ENCODE results near the gene YY1. TPM values are rescaled to one million over a fixed set of nuclear protein-coding genes. Genes with fewer than 3 reads are reported as not detected.

The YY1 gene
- total RNA-seq, 4 donors from 2014 or later = 50.8 to 61.3 (median 58.6) TPM

GRCh38 chr14:100211893-100212292 is 27.1 kb upstream of the YY1 start:
- 94% methylated on average over 7 of the region's 7 CpGs; no CpG with 5 or more reads in 1 of the 2 donors for WGBS, 2 donors (ENCODE audit: low coverage in 1 of 2)
- Histone ChIP-seq H3K27ac (no peak overlapping the region), H3K9me3 (no peaks in the 10 kb centered on the region), H3K4me3 (no peak overlapping the region), H3K4me1 (peaks cover 3 to 17% (median 13%) of the 10 kb centered on the region in 4 donors), H3K36me3 (no peaks in the 10 kb centered on the region), H3K27me3 (no peaks in the 10 kb centered on the region)
- intact Hi-C loops (cut with DNase I; ENCODE audit: low total_unique reads) = no loop called here
- TF ChIP-seq POLR2A (IDR thresholded peaks at IDR 0.05) (no peak), CTCF (IDR thresholded peaks at IDR 0.05) (no peak), EP300 (IDR thresholded peaks at IDR 0.05; ENCODE audit: low read depth) (no peak), POLR2AphosphoS5 (IDR thresholded peaks at IDR 0.05) (no peak)
- DNase-seq = no peak
- in situ Hi-C loops (cut with MboI; ENCODE audit: low pct_ligation_motif_present in 1 of 4, low pct_unique_long_range_greater_than_20kb in 1 of 4, low sequenced_read_pairs in 3 of 4) = no loop called here

- Histone ChIP-seq H3K27me3 (no peaks in the 10 kb centered on the region), H3K36me3 (no peaks in the 10 kb centered on the region), H3K27ac (no peak overlapping the region), H3K4me1 (peaks cover 3 to 17% (median 13%) of the 10 kb centered on the region in 4 donors), H3K9me3 (no peaks in the 10 kb centered on the region), H3K4me3 (no peak overlapping the region)
- 91 to 92% methylated on average over 1 to 7 of the region's 7 CpGs for WGBS, 2 donors (ENCODE audit: low coverage in 1 of 2)
- in situ Hi-C loops (cut with MboI; ENCODE audit: low pct_ligation_motif_present in 1 of 4, low pct_unique_long_range_greater_than_20kb in 1 of 4, low sequenced_read_pairs in 3 of 4) (no loop called here), intact Hi-C loops (cut with DNase I; ENCODE audit: low total_unique reads) (no loop called here)
- DNase-seq = no peak
- TF ChIP-seq POLR2A (IDR thresholded peaks at IDR 0.05) (no peak), EP300 (IDR thresholded peaks at IDR 0.05; ENCODE audit: low read depth) (no peak), POLR2AphosphoS5 (IDR thresholded peaks at IDR 0.05) (no peak), CTCF (IDR thresholded peaks at IDR 0.05) (no peak)
Measured at GRCh38 chr14:100212476-100213333, 26.2 kb upstream of the YY1 start.

- Histone ChIP-seq H3K27me3 (no peaks in the 10 kb centered on the region), H3K27ac (peak overlapping the region; percentile 96 to 99 (median 98)), H3K36me3 (no peaks in the 10 kb centered on the region), H3K9me3 (no peaks in the 10 kb centered on the region), H3K4me1 (peaks cover 3 to 17% (median 13%) of the 10 kb centered on the region in 4 donors), H3K4me3 (peak overlapping the region; percentile 72 to 98 (median 76))
- intact Hi-C loops (cut with DNase I; ENCODE audit: low total_unique reads) = no loop called here
- 35 to 45% methylated on average over 5 to 15 of the region's 15 CpGs for WGBS, 2 donors (ENCODE audit: low coverage in 1 of 2)
- TF ChIP-seq POLR2A (IDR thresholded peaks at IDR 0.05) (no peak), CTCF (IDR thresholded peaks at IDR 0.05) (no peak), EP300 (IDR thresholded peaks at IDR 0.05; ENCODE audit: low read depth) (no peak)
- in situ Hi-C loops (cut with MboI; ENCODE audit: low pct_ligation_motif_present in 1 of 4, low pct_unique_long_range_greater_than_20kb in 1 of 4, low sequenced_read_pairs in 3 of 4) = no loop called here
- DNase-seq = no peak
Measured at GRCh38 chr14:100213587-100213955, 25.4 kb upstream of the YY1 start.

GRCh38 chr14:100213956-100214769 is 24.8 kb upstream of the YY1 start:
- Histone ChIP-seq H3K36me3 (no peaks in the 10 kb centered on the region), H3K4me3 (peak overlapping the region; percentile 72 to 98 (median 76)), H3K4me1 (peaks cover 3 to 17% (median 13%) of the 10 kb centered on the region in 4 donors), H3K27ac (peak overlapping the region; percentile 96 to 99 (median 98)), H3K27me3 (no peaks in the 10 kb centered on the region), H3K9me3 (no peaks in the 10 kb centered on the region)
- intact Hi-C loops (cut with DNase I; ENCODE audit: low total_unique reads) (no loop called here), in situ Hi-C loops (cut with MboI; ENCODE audit: low pct_ligation_motif_present in 1 of 4, low pct_unique_long_range_greater_than_20kb in 1 of 4, low sequenced_read_pairs in 3 of 4) (no loop called here)
- DNase-seq = peak; percentile 96
- no peak for TF ChIP-seq CTCF (IDR thresholded peaks at IDR 0.05)
- peak; percentile 88 to 97 (median 97) for TF ChIP-seq POLR2AphosphoS5 (IDR thresholded peaks at IDR 0.05)
- TF ChIP-seq POLR2A (IDR thresholded peaks at IDR 0.05) = peak; percentile 95
- no peak for TF ChIP-seq EP300 (IDR thresholded peaks at IDR 0.05; ENCODE audit: low read depth)
- WGBS, 2 donors (ENCODE audit: low coverage in 1 of 2) = 1% methylated on average over 30 of the region's 90 CpGs; no CpG with 5 or more reads in 1 of the 2 donors
